K562 (cell line): Measurements from ENCODE around the gene EBF4. TPM values are rescaled to one million over a fixed set of nuclear protein-coding genes. Genes with fewer than 3 reads are reported as not detected.
A peak's percentile ranks its signal among the peaks of the same experiment; 100 is the strongest.

Source experiments
- ATF4 ChIP-seq: fragments of 450-650 bp; formaldehyde crosslinking; IDR thresholded peaks from 2 replicates; pipeline ENCODE4 v1.4.0; 2022; ENCODE audit warnings: mild to moderate bottlenecking, moderate library complexity
- CBFA2T3 ChIP-seq: fragments of 450-650 bp; IDR thresholded peaks from 2 replicates; pipeline ENCODE4 v1.6.1; 2017
- FOXJ2 ChIP-seq: fragments of 200-800 bp; sonication (Bioruptor generic); IDR thresholded peaks from 2 replicates; pipeline ENCODE4 v1.6.1; 2016; ENCODE audit warnings: missing genetic modification characterization, missing compliant biosample characterization
- HLTF ChIP-seq: fragments of 450-650 bp; IDR thresholded peaks from 2 replicates; pipeline ENCODE4 v1.6.1; 2016
- HMBOX1 ChIP-seq: sonication (generic); IDR thresholded peaks from 2 replicates; pipeline ENCODE4 v1.6.1; 2016
- HMG20A ChIP-seq: fragments of 450-650 bp; formaldehyde crosslinking; conservative IDR thresholded peaks from 2 replicates; pipeline ENCODE4 v1.4.0; 2020; ENCODE audit warnings: mild to moderate bottlenecking, mixed read lengths
- HMG20B ChIP-seq: fragments of 250-450 bp; sonication (Bioruptor Pico); IDR thresholded peaks from 2 replicates; pipeline ENCODE4 v1.5.0; 2021; ENCODE audit warnings: mild to moderate bottlenecking
- IFI16 ChIP-seq: fragments of 250-450 bp; sonication (Bioruptor Pico); IDR thresholded peaks from 2 replicates; pipeline ENCODE4 v2.1.2; 2022; ENCODE audit warnings: mild to moderate bottlenecking, inconsistent platforms
- MNT ChIP-seq, 2 experiments: fragments of 450-650 bp; conservative IDR thresholded peaks; 2 replicates each; pipeline ENCODE4 v1.6.1; 2017; ENCODE audit warnings: mild to moderate bottlenecking in 2 of 2, moderate library complexity in 2 of 2
- NONO ChIP-seq, 2 experiments: fragments of 200-400 bp in 1 of 2; fragments of 450-650 bp in 1 of 2; formaldehyde crosslinking in 1 of 2; IDR thresholded peaks; 2 replicates each; pipeline ENCODE4 v1.6.1; 2017; ENCODE audit warnings: low read depth in 2 of 2, mild to moderate bottlenecking in 2 of 2, moderate library complexity in 2 of 2, low read length in 1 of 2
- SETDB1 ChIP-seq: IDR thresholded peaks from one replicate; pipeline ENCODE4 v1.6.1; 2012; ENCODE audit warnings: low read length, control low read depth, inconsistent platforms
- ZNF280B ChIP-seq: fragments of 250-450 bp; sonication (Bioruptor Pico); IDR thresholded peaks from 2 replicates; pipeline ENCODE4 v1.5.1; 2021; ENCODE audit warnings: mild to moderate bottlenecking
- polyA plus RNA-seq, 8 experiments: library from polyadenylated mRNA; depleted of rRNA in 4 of 8; stranded (reverse) in 5 of 8; unstranded in 3 of 8; fragments of >200 nt; fragmentation: Nextera tagmentation in 2 of 8; fragmentation: Illumina TruSeq in 1 of 8; extraction: Ambion mirVana in 2 of 8; extraction: Trizol in 1 of 8; gene quantifications; 2 replicates each; pipeline versions ENCODE4 v1.2.1 to v1.2.3, GENCODE V29; 2011 to 2014; ENCODE audit warnings: inconsistent platforms in 1 of 8, missing spikeins in 1 of 8
- total RNA-seq, 7 experiments: library from RNA; depleted of rRNA in 6 of 7; stranded (reverse); fragments of >200 nt in 6 of 7; fragmentation: Illumina TruSeq in 2 of 7; extraction: Trizol in 2 of 7; gene quantifications; 2 replicates each; pipeline versions ENCODE4 v1.2.1 to v1.2.3, GENCODE V29; 2011 to 2021; ENCODE audit warnings: low replicate concordance in 1 of 7

Gene EBF4
- total and polyA plus RNA-seq, 9 of the 15 experiments (the other 6 are each of a cell fraction or from before 2014, with no cell fraction given), result 0.09 TPM; not detected in 8

GRCh38 chr20:2729251-2729713 is 36.7 kb downstream of the EBF4 start (continued):
- no peak for TF ChIP-seq MNT (conservative IDR thresholded peaks at IDR 0.05)
- TF ChIP-seq HMG20A (CRISPR knock-in tag), result no peak
- no peak for TF ChIP-seq ZNF280B (CRISPR knock-in tag)
- TF ChIP-seq IFI16, result no peak
- TF ChIP-seq HLTF, result no peak
- TF ChIP-seq NONO (IDR thresholded peaks at IDR 0.05; ENCODE audit: low read depth in 2 of 2, low read length in 1 of 2), result no peak
- TF ChIP-seq HMBOX1, result no peak
- no peak for TF ChIP-seq SETDB1
- TF ChIP-seq ATF4 (CRISPR knock-in tag), result no peak
- no peak for TF ChIP-seq FOXJ2
- TF ChIP-seq CBFA2T3, result peak; percentile 52
- no peak for TF ChIP-seq HMG20B
